GM21515 (cell line): ENCODE data around the gene PAQR7.

ENCODE experiments used
- ATAC-seq: cut with Tn5 transposase; IDR thresholded peaks from one replicate; pipeline ENCODE4 v1.9.1; 2021; ENCODE audit not compliant: unreplicated experiment

The PAQR7 gene

DNA sequence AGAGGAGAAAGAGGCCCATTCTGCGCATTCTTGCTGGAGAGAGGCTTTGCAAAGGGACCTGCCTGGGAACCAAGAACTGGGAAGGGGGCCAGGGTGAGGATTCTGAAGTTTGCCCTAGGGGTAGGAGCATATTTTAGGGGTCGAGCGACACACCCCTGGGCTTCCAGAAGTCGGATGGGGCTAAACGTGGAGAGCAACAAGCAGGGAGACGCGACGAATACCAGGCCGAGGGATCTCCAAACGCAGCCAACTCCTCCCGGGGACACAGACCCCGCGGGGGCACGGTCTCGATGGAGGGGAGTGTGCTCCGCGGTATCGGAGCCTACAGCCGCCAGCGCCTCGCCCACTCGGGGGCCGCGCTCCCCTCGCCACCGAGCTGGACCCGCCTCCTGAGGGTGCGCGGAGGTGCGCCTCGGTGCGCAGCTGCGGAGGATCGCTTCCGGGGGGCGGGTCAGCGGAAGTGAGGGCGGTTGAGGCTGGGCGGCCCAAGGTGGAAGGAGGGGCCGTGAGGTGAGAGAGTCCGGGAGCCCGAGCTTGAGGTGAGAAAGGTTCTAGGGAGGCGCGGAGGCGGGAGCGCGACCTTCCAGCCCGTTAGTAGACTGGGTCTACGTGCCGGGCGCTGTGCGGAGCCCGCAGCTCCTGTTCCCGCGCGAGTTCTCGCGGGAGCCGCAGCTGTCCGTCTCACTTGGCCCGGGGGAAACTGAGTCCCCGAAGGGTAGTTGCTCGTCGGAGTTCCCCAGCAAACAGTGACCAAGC is 55.8 kb downstream of the PAQR7 start, which contains the start of gene MTFR1L:
Gene MTFR1L (plus strand): TSS at position 464 of the 756 bp plus-strand sequence. CDS start 3,151 bp downstream, outside the sequence.
- ATAC-seq: peak; percentile 74

DNA sequence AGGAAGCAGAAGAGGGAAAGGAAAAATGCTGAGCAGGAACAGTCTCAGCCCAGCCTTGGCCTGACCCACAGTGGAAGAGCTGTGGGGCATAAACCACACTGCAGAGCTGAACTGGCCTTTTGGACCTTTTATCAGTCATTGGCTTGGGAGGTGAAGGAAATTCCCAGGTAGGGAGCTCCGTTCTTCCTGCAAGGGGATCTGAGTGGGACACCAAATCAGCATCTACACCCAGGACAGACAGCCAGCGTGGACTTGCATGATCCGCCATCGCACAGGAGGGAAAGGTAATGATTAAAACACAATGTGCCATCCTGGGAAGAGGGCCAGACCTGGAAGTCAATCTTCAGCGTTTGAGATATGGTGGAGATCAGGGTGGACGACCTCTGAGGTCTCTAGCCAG is 56.9 kb downstream of the PAQR7 start:
- ATAC-seq: no peak

DNA sequence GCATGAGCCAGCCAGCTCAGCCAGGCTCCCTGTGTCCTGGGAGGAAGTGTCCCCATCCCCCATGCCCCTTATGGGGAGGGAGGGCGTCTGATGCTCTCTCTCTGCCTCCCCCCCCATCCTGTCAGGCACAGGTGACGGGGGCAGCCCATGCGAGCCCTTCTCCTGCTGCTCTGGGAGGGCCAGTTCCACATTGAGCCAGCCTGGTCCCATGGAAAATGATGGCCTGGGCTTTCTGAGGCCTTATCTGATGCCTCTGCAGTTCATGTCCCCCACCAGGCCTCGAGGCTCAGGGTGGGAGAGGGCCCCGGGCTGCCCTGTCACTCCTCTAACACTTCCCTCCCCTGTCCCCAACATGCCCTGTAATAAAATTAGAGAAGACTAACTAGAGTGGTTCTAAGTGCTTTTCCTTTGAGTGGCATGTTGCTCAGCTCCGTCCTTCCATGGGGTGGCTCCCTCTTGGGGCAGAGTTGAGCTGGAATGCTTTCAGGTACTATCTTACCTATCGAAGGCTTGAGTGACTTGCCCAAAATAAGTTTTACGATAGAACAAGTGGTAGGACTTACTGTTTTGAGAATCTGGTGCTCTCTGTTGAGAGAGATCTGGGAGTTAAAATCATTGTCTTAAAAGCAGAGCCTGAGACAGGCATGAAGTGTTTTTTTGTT is 57.5 kb downstream of the PAQR7 start:
- ATAC-seq: no peak

DNA sequence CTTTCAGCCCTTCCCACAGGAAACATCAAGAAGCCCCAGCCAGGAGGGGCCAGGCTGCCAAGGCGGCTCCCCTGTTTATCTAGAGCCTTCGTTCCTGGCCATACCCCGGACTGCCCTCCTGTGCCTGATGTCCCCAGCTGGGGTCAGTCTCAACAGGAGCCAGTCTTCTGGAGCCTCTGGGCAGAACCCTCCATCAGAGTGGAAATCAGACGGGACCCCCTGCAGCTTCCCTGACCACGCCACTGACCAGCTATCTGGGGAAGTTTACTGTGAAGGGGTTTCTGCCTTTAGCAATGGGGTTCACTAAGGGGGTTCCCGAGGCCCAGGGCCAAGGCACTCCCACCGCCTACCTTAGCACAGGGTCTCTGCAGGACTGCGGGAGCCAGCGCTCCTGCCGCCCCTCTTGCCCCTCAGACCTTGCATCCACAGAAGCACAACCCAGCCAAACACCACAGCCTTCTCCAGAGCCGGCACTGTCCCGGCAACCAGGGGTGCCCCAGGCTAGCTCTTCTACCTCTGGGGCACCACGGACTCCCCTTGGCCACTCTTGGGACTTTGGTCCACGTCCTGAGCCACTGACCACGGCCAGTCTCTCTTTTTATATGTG is 59.3 kb downstream of the PAQR7 start:
- no peak for ATAC-seq

DNA sequence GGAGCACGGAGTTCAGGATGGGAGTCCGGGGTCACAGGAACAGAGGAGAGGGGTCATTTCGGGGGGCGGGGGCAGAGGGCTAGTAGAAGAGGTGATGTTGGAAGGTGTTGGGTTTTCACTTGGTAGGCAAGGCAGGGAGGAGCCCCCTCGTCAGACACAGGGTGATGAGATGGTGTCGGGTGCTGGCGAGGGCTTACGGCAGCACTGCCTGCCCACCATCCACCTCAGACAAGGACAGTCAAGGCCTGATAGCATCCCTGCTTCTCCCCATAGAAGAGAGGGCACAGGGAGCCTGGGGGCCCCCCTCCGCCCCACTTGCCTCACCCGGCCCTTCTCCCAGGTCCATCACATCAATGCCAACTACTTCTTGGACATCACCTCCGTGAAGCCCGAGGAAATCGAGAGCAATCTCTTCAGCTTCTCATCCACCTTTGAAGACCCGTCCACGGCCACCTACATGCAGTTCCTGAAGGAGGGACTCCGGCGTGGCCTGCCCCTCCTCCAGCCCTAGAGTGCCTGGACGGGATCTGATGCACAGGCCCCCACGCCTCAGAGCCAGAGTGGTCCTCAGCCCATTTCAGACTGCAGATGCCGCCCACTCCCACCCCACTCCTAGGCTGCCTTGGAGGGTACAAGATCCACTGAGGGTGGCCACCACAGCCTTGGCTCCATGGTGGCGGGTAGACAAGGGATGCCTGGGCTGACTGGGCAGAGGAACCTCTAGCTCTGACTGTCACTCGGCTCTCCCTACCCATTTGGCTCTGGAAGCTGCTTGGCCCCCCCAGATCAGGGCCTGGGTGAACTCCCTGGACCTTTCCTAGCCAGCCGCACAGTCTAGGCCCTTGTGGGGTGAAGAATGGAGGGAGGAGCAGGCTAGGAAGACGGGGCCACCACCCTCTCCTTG is 60.0 kb downstream of the PAQR7 start:
- ATAC-seq: no peak

GRCh38 chr1:25814549-25815087 is 60.9 kb downstream of the PAQR7 start:
- ATAC-seq: no peak

DNA sequence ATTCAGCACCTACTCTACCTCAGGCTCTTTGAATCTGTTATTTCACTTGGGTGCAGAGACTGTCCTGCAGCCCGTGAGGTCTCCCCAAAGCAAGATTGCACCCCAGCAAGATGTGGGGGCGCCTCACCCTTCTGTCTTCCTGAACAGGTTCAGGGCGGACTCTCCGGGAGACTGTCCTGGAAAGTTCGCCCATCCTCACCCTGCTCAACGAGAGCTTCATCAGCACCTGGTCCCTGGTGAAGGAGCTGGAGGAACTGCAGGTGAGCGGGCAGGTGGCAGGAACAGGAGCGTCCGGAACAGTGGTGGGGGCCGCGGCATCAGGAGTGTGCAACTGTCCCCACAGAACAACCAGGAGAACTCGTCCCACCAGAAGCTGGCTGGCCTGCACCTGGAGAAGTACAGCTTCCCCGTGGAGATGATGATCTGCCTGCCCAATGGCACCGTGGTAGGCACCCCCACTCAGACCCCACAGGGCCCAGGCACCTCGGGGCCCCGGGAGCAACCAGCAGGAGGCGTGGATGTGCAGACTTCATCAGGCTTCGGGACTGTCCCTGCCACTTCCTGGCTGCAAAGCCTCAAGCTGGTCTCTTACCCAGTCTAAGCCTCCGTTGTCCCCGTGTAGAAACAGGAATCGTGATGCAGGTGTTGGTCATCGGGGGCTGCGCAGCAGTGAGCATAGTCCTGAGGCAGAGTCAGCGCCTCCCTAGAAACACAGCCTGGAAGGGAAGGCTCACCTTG is 61.6 kb downstream of the PAQR7 start:
- ATAC-seq: no peak

GRCh38 chr1:25813071-25813733 is 62.3 kb downstream of the PAQR7 start:
- no peak for ATAC-seq
